Activated CD4-positive, alpha-beta T cell treated with anti-CD3 and anti-CD28 coated beads, Interleukin-2, amount 50 U/mL, for 4 hours (primary cell): ENCODE data around the gene EMILIN2.

ENCODE experiments used
- DNase-seq, 2 experiments: peaks; one replicate each; pipeline ENCODE4 v3.0.0-alpha.2; 2020

Gene EMILIN2

GRCh38 chr18:2959341-2959740 lies 112.5 kb downstream of the EMILIN2 start:
- DNase-seq: no peak

DNA sequence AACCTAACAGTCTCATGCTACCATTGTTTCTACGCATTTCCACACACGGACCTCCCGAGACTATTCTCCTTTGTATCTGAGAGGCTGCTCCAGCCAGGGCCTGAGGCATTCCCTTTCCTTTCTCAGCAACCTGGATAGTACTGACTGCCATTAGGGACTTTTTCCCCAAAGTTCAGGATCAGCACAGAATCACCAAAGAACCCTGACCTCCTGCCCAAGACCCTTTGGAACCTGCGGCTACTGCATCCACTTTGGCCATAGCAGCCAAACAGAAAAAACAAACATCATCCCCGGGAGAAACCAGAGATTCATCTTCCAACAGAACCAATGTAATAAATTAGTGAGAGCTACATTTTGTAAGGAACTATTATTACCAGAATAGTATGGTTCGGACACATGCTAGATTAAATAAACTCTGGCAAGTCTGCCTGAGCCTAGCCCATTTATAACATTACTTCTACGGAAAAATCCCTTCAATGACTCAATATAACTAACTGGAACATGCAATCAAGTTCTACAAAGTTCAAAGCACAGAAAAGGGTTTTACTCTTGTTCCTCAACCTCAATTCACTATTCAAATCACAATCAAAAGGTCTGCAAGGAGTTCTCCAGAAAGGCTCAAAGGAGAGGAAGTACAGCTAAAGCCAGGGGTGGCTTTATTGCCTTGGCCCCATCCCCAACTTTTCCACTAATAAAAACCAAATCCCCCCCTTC lies 114.3 kb downstream of the EMILIN2 start:
- no peak for DNase-seq

DNA sequence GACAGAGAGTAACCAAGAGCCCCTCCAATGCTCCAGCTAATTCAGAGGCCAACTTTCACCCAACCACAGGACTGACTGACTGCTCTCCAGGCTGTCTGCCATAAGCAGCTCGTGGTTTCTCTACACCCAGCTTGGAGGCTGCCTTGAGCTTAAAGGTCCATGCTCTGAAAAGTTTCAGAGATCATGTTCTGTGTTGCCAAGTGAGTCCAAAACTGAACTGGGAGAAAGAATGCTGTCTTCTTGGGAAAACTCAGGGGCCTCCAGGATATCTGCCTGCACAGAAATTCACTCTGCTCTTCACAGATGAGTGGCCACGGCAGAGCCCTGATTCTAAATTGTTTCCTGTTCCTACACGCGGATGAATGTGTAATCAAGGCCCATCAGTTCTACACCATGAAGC lies 115.0 kb downstream of the EMILIN2 start:
- DNase-seq: no peak

GRCh38 chr18:2963048-2963447 lies 116.2 kb downstream of the EMILIN2 start:
- DNase-seq: peak in 1 of 2 experiments; percentile 40

DNA sequence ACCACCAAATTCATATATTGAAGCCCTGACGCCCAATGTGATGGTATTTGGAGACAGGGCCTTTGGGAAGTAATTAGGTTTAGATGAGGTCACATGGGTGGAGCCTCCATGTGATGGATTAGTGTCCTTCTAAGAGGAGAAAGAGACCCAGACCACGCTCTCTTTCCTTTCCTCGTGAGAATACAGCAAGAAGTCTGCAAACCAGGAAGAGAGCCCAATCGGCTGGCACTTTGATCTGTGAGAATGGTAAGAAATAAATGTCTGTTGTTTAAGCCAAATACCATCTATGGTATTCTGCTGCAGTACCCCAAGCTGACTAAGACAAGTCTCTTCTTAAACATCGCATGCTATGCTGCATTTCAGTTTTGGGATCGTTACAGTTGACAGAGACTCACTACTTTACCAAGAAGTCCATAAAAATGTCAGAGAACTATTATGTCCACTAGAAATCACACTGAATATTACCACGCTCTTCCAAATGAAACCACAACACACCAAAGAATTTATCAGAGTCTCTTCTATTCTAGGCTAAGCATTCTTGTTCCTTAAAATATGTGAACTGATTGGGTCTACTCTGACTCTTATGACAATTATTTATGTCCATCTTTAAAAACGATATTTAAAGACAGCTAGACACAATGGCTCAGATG lies 117.7 kb downstream of the EMILIN2 start:
- no peak for DNase-seq
